ENCODE results near the gene SERPINA10.

Gene SERPINA10, protein sequence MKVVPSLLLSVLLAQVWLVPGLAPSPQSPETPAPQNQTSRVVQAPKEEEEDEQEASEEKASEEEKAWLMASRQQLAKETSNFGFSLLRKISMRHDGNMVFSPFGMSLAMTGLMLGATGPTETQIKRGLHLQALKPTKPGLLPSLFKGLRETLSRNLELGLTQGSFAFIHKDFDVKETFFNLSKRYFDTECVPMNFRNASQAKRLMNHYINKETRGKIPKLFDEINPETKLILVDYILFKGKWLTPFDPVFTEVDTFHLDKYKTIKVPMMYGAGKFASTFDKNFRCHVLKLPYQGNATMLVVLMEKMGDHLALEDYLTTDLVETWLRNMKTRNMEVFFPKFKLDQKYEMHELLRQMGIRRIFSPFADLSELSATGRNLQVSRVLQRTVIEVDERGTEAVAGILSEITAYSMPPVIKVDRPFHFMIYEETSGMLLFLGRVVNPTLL

DNA sequence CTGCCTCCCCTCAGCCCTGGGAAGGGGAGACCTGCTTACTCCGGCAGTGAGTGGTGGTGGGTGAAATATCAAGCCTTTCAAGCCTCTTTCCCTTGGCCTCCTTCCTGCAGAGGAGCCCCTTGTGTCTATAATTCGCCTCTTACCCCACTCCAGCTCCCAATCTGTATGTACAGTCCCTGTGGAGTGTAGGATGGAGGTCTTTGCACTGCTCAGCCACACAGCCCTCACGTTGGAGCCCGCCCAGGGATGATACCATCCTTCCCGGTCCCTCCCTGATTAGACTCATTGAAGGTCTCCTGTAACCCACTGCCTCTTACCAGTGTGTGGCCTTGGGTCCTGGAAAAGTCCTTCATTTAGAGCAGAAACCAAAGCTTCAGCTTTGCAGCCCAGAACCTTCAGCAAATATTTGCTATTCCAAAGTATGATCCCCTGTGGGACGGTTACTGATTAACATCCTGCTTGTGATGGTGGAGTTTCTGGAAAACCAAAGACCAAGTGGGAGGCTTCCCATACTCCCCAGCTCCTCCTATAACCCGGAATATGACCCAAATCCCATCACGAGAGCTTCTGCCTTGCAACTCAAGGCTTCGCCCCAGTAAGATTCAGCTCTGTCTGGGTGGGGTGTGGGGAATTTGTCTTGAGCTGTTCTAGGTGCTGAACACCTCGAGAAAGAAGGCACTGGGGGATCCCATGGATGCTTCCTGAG, at the start of gene SERPINA10:
Gene SERPINA10, minus strand, starts transcription at position 397 of the 706 bp plus-strand sequence. CDS start 2,675 bp downstream, outside the sequence.
- Mint-ChIP-seq H3K27me3 (peaks cover 17% of the 10 kb centered on the region), H3K36me3 (ENCODE audit: low read depth) (no peaks in the 10 kb centered on the region), H3K27ac (no peak within 1 kb of the TSS), H3K9me3 (peaks cover 6% of the 10 kb centered on the region), H3K4me3 (no peak within 1 kb of the TSS), H3K4me1 (ENCODE audit: low read depth) (peaks cover 2% of the 10 kb centered on the region)
- no peak for DNase-seq

DNA sequence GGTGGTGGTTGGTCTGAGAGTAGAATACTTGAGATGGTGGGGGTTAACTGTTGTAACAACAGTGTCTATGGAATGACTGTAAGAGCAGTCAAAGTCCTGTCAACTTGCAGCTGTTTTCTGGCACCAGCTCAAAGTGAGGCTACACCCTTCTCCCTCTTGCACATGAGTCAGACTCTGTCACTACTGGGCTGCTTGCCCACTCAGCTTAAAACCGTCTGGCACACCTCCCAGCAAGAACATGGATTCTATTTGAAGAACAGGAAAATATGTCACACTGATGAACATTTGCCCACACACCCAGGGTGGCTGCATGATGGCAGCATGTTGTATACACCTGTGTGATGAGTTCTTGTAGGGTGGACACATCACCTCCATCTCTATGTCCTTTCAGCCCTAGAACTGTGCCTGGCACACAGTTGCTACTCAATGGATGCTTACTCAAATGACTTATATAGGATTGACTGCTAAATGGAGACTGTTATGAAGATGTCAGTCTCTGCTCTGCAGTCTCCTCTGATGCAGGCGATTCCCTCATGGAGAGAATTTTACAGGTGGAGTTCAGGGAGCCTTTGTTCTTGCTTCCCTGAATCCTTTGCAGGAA, 49.4 kb upstream of the SERPINA10 start:
- H3K27me3 Mint-ChIP-seq = peaks cover 47% of the 10 kb centered on the region
- H3K36me3 Mint-ChIP-seq (ENCODE audit: low read depth) = no peaks in the 10 kb centered on the region
- H3K9me3 Mint-ChIP-seq = peaks cover 7% of the 10 kb centered on the region
- H3K27ac Mint-ChIP-seq = no peak overlapping the region
- peaks cover 34% of the 10 kb centered on the region for H3K4me1 Mint-ChIP-seq (ENCODE audit: low read depth)
- DNase-seq = no peak
- no peak overlapping the region for H3K4me3 Mint-ChIP-seq

DNA sequence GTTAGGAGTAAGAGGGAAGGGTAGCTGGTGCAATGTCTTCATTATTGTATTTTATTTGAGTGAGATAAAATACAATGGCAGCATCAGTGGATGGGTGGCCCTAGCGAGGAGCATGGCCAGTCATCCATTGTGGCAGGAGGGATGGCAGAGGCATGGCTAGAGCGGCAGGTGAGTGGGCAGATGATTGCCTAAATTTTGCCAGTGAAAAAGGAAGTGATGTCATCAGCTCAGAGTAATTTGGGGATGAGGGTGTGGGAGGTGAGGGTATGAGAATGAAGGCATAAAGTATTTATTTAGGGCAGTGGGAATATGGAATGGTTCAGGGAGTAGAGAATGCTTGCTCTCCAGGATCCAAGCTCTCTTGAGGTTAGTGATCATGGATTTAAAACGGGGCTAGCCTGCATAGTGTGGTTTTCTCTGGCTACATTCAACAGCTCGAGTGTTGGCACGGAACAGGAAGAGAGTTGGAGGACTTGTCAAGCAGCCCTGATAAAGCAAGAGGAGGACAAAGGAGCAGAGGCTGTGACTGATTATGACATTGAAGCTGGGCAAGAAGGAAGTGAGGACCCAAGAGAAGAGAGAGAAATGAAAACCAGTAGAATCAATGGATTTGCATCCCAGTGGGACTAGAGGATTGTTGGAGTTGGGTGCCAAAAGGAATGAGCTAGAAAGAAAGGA, 48.7 kb upstream of the SERPINA10 start:
- Mint-ChIP-seq H3K27me3 (peaks cover 47% of the 10 kb centered on the region), H3K9me3 (peaks cover 7% of the 10 kb centered on the region), H3K4me3 (no peak overlapping the region)

DNA sequence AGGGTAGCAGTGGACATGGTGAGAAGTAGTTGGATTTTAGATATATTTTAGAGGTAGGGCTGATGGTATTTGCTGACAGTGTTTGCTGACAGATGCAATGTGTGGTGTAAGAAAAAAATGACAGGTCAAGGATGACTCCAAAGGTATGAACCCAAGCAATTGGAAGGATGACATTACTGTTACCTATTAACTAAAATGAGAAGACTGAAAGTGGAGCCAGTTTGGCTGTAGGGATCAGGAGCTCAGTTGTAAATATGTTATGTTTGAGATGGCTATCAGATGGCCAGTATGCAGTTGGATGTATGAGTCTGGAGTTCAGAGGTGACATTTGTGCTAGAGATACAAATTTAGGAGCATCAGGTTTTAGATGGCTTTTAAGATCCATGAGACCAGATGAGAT, 47.5 kb upstream of the SERPINA10 start:
- no peak for DNase-seq
- no peak overlapping the region for H3K4me3 Mint-ChIP-seq
- H3K36me3 Mint-ChIP-seq (ENCODE audit: low read depth) = no peaks in the 10 kb centered on the region
- peaks cover 26% of the 10 kb centered on the region for H3K4me1 Mint-ChIP-seq (ENCODE audit: low read depth)
- H3K27ac Mint-ChIP-seq = no peak overlapping the region
- H3K9me3 Mint-ChIP-seq = peaks cover 5% of the 10 kb centered on the region
- peaks cover 48% of the 10 kb centered on the region for H3K27me3 Mint-ChIP-seq

More for the DNA sequence above, 48.7 kb upstream of the SERPINA10 start:
- Mint-ChIP-seq H3K4me1 (ENCODE audit: low read depth) (peaks cover 31% of the 10 kb centered on the region), H3K27ac (peak overlapping the region; percentile 45), H3K36me3 (ENCODE audit: low read depth) (no peaks in the 10 kb centered on the region)
- DNase-seq = no peak

DNA sequence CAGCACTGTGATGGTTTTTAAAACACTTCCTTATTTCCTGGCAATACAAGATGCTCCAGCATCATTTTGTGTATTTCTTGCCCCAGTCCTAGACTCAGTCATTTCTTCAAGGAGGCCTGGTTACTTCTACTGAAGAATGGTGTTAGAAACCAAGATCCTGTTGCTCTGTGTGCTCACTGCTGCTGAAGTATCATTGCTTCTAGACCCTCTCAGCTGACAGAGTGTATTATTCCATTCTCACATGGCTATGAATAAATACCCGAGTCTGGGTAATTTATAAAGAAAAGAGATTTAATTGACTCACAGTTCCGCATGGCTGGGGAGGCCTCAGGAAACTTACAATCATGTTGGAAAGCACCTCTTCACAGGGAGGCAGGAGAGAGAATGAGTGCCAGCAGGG, 45.0 kb upstream of the SERPINA10 start:
- Mint-ChIP-seq H3K4me1 (ENCODE audit: low read depth) (peaks cover 22% of the 10 kb centered on the region), H3K27me3 (peaks cover 51% of the 10 kb centered on the region), H3K4me3 (no peak overlapping the region), H3K36me3 (ENCODE audit: low read depth) (no peaks in the 10 kb centered on the region), H3K27ac (no peak overlapping the region), H3K9me3 (peaks cover 5% of the 10 kb centered on the region)
- DNase-seq = no peak

DNA sequence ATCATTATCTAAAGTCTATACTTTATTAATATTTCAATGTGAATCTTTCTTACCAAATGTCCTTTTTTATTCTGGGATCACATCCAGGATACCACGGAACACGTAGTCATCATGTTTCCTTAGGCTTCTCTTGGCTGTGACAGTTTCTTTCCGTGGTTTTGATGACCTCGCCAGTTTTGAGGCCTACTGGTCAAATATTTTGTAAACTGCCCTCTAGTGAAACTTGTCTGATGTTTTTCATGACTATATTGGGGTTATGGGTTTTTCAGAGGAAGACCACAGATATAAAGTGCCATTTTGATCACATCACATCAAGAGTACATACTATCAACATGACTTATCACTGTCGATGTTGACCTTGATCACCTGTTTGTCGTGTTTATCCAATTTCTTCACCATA, 44.2 kb upstream of the SERPINA10 start:
- Mint-ChIP-seq H3K4me3 (no peak overlapping the region), H3K27me3 (peaks cover 46% of the 10 kb centered on the region), H3K27ac (no peak overlapping the region), H3K36me3 (ENCODE audit: low read depth) (no peaks in the 10 kb centered on the region), H3K4me1 (ENCODE audit: low read depth) (peaks cover 18% of the 10 kb centered on the region), H3K9me3 (peaks cover 5% of the 10 kb centered on the region)
- DNase-seq = no peak

DNA sequence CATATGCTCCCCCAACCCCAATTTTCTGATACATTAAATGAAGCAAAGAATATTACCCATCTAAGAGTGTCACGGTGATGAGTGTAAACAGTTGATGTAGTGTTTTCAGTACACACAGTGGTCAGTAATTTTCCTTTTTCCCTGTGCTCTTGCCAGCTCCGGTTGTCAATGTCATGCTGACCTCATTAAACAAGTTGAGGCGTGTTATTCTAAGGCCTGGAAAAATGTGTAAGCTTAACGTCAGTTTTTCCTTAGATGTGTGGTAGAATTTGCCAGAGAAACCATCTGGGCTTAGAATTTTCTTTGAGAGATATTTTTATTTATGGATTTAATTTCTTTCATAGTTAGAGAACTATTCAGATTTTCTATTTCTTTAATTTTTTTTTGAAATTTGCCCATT, 41.8 kb upstream of the SERPINA10 start:
- DNase-seq = no peak
- no peaks in the 10 kb centered on the region for H3K9me3 Mint-ChIP-seq
- no peak overlapping the region for H3K4me3 Mint-ChIP-seq
- H3K27me3 Mint-ChIP-seq = peaks cover 24% of the 10 kb centered on the region
- no peak overlapping the region for H3K27ac Mint-ChIP-seq
- no peaks in the 10 kb centered on the region for H3K36me3 Mint-ChIP-seq (ENCODE audit: low read depth)
- H3K4me1 Mint-ChIP-seq (ENCODE audit: low read depth) = peaks cover 8% of the 10 kb centered on the region

DNA sequence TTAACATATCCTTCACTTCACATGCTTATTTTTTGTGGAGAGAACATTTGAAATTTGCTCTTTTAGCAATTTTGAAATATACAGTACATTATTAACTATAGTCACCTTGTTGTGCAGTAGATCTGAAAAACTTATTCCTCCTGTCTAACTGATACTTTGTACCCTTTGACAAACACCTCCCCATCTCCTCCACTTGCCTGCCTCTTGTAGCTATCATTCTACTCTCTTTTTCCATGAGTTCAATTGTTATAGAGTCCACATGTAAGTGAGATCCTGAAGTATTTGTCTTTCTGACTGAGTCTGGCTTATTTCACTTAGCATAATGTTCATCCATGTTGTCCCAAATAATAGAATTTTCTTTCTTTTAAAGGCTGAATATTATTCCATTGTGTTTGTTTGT, 39.5 kb upstream of the SERPINA10 start:
- DNase-seq = no peak
- Mint-ChIP-seq H3K9me3 (no peaks in the 10 kb centered on the region), H3K4me3 (no peak overlapping the region), H3K36me3 (ENCODE audit: low read depth) (no peaks in the 10 kb centered on the region), H3K4me1 (ENCODE audit: low read depth) (peaks cover 3% of the 10 kb centered on the region), H3K27ac (no peak overlapping the region), H3K27me3 (peaks cover 31% of the 10 kb centered on the region)

DNA sequence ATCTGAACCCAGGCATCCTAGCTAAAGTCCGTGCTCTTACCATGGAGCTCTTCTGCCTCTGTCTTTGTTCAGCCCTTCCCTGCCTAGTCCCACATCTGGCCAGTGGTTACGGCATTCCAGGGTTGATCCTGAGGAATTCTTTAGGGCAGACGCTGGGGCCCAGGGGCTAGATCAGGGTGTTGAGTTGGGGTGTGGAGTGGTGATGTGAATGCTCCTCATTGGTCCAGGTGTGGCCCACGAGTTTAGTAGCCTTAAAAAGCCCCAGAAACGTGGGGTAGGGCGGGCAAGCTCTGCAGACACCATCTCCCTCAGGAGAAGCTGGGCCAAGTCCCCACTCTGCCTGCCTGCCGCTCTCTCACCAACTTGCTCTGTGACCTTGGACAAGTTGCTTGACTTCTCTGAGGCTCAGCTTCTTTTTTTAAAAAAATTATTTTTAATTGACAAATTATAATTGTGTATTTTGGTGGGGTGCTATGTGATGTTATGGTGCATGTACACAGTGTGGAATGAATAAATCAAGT, 39.1 kb upstream of the SERPINA10 start:
- Mint-ChIP-seq H3K4me1 (ENCODE audit: low read depth) (no peaks in the 10 kb centered on the region), H3K27me3 (peaks cover 34% of the 10 kb centered on the region), H3K4me3 (no peak overlapping the region), H3K27ac (no peak overlapping the region), H3K9me3 (no peaks in the 10 kb centered on the region), H3K36me3 (ENCODE audit: low read depth) (no peaks in the 10 kb centered on the region)
- DNase-seq = no peak

DNA sequence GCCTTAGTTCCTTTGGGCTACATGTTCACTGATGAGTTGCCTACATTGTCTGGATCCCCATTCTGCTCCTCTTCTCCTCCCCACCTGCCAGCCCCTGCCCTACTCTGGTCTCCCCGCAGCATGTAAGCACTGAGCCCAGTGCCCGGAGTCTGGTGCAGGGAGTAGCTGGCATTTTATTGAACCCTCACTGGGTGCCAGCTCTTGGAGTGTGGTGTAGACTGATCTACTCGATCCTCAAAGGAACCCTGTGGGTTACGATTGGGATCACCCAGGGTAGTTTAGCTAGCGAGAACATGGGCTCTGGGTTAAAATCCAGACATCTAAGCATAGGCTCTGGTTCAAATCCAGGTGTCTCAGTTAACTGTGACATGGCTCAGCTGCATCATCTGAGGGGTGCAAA, 38.4 kb upstream of the SERPINA10 start:
- Mint-ChIP-seq H3K27ac (no peak overlapping the region), H3K9me3 (no peaks in the 10 kb centered on the region), H3K27me3 (peaks cover 37% of the 10 kb centered on the region), H3K36me3 (ENCODE audit: low read depth) (no peaks in the 10 kb centered on the region), H3K4me3 (no peak overlapping the region), H3K4me1 (ENCODE audit: low read depth) (no peaks in the 10 kb centered on the region)
- DNase-seq = no peak

DNA sequence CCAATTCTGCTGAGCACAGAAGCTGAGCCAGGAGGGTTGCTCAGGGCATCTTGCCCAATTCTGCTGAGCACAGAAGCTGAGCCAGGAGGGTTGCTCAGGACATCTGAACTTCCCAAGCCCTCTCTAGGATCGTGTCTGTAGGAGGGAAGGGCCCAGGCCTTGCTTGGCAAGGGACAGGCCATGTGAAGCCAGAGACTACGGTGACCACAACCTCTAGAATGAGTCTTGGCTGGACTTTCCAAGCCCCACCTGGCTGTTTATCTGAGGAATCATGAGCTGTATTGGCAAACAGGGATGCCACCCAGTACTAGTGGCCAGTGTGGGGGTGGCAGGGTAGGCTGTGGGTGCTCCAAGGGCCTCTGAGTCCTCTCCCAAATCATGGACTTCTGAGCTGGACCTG, 37.8 kb upstream of the SERPINA10 start:
- Mint-ChIP-seq H3K4me1 (ENCODE audit: low read depth) (no peaks in the 10 kb centered on the region), H3K36me3 (ENCODE audit: low read depth) (no peaks in the 10 kb centered on the region), H3K27ac (no peak overlapping the region), H3K9me3 (no peaks in the 10 kb centered on the region), H3K4me3 (no peak overlapping the region), H3K27me3 (peaks cover 37% of the 10 kb centered on the region)
- DNase-seq = no peak

DNA sequence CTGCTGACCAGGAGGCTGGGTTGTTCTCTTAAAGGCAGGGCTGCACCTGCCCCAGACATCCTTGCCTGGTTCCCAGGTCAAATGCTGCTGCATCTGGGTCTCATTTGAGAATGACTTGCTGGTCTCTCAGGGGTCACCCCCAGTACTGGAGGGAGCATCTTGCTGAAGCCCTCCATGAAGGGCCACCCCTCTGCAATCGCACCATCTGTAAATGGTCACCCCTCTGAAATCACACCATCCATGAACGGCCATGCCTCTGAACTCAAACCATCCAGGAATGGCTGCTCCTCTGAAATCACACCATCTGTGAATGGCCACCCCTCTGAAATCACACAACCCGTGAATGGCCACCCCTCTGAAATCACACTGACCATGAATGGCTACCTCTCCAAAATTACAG, 37.4 kb upstream of the SERPINA10 start:
- Mint-ChIP-seq H3K4me3 (no peak overlapping the region), H3K36me3 (ENCODE audit: low read depth) (no peaks in the 10 kb centered on the region), H3K4me1 (ENCODE audit: low read depth) (no peaks in the 10 kb centered on the region), H3K27me3 (peaks cover 36% of the 10 kb centered on the region), H3K27ac (no peak overlapping the region), H3K9me3 (no peaks in the 10 kb centered on the region)
- DNase-seq = no peak

DNA sequence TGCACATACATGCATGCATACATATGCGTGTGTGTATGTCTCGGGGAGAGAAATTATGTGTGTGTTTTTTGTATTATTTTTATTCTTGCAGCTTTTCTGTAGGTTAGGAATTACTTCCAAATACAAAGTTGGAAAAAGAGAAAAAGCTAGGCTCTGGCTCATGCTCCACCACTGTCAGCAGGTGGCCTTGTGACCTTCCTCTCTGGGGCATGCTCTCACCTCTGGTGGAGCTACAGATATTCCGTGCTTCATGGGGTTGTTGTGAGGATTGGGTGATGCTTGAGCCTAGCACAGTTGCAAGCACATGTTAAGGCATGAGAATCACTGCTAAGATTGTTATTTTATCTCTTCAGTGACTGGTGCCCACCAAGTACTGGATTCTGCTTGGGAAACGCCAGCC, 36.8 kb upstream of the SERPINA10 start:
- Mint-ChIP-seq H3K4me1 (ENCODE audit: low read depth) (no peaks in the 10 kb centered on the region), H3K36me3 (ENCODE audit: low read depth) (no peaks in the 10 kb centered on the region), H3K9me3 (no peaks in the 10 kb centered on the region), H3K27me3 (peaks cover 32% of the 10 kb centered on the region), H3K27ac (no peak overlapping the region), H3K4me3 (no peak overlapping the region)
- DNase-seq = no peak

DNA sequence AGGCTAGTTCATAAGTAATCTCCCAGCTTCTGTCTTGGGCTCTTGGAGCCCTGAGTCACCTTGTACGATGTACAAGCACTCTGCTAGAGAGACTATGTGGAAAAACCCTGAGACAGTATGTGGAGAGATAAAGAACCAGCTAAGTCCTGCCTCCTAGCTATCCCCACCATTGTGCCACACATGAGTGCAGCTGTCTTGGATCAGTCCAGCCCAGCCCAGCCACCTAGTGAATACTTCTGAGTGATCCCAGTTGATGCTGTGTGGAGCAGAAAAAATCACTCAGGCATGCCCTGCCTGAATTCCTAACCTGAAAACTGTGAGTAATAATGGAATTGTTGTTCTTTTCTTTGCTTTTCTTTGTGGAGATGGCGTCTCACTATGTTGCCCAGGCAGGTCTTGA, 35.1 kb upstream of the SERPINA10 start:
- Mint-ChIP-seq H3K4me3 (no peak overlapping the region), H3K4me1 (ENCODE audit: low read depth) (no peaks in the 10 kb centered on the region), H3K27me3 (peaks cover 22% of the 10 kb centered on the region), H3K9me3 (no peaks in the 10 kb centered on the region), H3K27ac (no peak overlapping the region), H3K36me3 (ENCODE audit: low read depth) (no peaks in the 10 kb centered on the region)
- DNase-seq = no peak
